ENCODE results near the gene CTSC.
A peak's percentile ranks its signal among the peaks of the same experiment; 100 is the strongest.

The CTSC gene

DNA sequence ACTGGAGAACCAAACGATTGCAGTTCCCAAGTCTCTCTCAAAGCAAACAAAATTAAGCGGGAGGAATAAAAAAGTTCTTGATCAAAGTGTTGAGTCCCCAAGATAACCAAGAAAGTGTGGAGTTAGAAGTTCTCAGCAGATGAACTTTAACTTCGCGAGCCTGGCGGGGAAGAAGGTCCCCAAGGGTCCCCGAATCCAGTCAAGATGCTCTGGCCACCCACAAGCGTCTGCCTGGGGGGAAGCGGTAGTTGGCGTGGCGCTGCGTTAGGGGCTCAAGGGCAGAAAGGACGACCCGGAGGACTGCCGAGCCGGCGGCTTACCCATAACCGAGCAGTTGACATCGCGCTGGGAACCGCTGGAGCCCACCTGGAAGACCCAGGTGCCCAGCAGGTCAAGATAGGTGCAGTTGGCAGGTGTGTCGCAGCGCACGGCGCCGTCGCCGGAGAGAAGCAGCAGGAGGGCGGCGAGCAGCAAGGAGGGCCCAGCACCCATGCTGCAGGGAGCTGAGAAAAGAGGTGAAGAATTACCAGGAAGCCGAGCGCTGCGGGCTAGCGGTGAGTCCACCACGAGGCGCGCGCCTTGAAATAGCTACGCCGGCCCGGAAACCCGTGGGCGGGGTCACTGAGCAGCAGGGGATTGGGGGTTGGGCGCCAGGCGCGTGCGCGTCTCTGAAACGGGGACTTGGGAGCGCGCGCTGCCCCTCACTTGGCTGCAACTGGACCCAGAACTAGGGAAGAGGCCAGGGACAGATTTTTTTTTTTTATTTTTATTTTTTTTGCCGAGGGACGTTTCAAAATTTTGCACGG lies at the start of gene CTSC:
CTSC (minus strand) TSS at position 556 of the 806 bp plus-strand sequence; CDS start at position 492, 64 bp downstream.
- peak; percentile 90 for DNase-seq (ENCODE audit: low spot score)

DNA sequence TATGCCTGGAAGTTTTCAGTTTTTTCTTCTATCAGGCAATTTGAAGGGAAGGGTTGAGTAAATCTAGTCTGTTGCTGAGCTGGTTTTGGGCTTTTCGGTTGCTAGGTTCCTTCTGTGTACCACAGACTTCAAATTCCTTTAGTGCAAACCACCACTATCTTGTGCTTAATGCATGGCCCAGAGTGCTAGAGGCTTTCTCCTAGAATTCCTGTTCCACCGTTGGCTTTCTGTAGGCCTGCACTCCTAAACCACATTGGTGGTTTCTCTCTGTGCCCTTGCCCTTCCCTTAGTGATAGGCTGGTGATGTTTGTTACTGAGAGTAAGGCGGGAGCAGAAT lies 47.1 kb upstream of the CTSC start:
- DNase-seq (ENCODE audit: low spot score), result no peak

DNA sequence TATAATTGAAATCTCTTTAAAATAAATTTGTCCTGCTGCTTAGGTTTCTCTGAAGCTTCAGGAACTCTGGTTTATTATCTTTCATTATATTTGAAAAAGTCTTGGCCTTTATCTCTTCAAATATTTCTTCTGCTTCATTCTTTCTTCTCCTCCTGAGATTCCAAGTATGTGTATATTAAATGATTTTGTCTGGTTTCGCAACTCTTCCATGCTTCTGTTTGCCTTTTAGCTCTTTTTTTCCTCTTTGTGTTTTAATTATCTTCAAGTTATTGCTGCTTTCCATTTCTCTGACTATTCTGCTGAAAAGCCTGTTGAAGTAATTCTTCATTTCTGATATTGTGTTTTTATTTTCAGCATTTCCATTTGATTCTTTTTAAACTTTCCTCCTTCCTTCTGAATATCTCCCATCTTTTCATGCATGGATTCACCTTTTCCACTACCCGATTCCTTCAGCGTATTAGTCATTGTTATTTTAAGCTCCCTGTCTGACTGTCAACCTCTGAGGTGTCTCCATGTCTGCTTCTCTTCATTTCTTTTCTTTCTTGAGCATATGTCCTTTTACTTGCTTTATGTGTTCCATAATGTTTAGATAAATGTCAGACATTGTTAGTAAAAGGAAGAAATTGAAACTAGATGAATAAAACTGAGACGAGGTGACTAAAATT lies 46.6 kb upstream of the CTSC start:
- DNase-seq (ENCODE audit: low spot score), result no peak

DNA sequence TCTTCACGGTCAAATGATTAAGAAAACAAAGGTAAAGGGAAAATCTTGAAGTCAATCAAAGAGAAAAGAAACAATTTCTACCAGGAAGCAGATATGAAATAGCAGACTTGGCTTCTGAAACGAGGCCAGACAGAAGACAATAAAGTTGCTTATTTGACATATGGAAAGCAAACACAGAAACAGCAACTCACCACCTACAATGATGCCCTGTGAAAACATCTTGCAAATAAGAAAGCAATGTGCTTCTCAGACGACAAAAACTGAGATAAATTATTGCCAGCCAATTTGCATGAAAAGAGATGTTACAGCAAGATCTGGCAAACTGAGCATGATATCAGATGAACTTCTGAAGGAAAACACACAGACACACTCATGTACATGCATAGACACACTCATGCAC lies 45.9 kb upstream of the CTSC start:
- DNase-seq (ENCODE audit: low spot score), result no peak

DNA sequence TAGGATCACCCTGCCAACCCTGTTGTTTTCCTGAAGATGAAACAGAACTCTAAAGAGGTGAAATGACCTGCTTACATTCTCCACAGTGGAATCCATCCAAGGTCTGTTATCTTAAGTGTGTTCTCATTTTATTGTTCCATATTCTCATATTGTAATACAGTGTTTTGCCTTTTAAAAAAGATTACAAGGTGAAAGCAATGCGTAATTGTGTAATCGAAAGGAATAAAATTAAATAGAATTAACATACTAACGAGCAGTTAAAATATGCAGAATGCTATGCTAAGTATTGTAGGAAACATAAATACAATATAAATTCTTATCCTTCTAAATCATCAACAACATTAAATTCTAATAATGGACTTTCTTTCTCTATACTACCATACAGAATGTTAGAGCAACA lies 41.6 kb upstream of the CTSC start:
- DNase-seq (ENCODE audit: low spot score), result no peak

DNA sequence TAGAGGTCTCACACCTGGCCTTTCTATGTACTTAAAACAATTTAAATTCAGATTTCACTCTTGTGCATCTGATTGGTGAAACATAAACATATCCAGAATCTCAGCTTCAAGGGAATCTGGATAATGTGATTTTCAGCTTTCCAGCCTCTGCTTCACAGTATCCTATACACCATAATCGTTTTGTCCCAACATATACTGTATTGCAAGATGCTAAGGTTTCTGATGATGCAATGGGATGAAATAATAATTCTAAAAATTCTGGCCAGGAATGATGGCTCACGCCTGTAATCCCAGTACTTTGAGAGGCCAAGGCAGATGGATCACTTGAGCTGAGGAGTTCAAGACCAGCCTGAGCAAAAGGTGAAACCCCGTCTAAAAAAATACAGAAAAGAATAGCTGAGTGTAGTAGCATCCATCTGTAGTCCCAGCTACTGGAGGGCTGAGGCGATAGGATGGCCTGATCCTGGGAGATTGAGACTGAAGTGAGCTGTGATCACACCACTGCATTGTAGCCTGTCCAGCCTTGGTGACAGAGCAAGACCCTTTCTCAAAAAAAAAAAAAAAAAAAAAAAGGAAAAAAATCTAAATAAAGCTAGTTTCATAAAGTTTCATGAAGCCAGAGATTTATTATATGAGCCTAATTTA lies 41.0 kb upstream of the CTSC start:
- DNase-seq (ENCODE audit: low spot score), result no peak

DNA sequence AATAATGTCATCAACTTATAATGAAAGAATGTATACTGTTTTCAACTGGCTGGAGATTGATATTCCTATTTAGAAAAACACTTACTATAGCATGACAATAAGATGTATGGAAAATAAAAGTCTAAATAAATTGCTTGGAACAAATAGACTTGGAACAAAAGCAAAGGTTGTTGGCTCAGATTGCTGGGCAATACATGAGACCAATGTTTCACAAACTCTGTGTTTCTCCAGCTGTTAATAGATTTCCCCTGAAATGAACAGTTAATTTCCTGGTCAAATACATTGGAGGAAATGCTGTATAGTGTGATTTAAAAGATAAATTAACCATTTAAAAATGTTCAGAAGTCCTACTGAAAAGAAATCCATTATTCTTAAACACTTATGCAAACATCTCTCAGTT lies 40.1 kb upstream of the CTSC start:
- no peak for DNase-seq (ENCODE audit: low spot score)

DNA sequence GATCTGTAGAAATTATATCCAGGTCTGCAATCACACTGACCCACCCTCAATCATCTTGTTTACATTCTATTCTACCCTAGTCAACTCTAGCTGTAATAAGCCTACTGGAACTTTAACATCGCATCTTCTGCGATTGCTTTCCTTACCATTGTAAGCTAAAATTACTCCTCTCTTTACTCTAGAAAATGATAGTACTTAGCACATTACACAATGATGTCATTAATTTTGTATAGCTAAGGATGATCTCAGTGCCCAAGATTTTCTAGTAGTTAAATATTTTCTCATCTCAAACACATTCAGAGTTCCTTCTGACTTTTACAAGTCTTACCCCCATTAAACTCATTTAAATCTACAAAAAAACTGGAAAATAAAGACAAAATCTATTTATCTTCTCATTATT lies 39.6 kb upstream of the CTSC start:
- no peak for DNase-seq (ENCODE audit: low spot score)

DNA sequence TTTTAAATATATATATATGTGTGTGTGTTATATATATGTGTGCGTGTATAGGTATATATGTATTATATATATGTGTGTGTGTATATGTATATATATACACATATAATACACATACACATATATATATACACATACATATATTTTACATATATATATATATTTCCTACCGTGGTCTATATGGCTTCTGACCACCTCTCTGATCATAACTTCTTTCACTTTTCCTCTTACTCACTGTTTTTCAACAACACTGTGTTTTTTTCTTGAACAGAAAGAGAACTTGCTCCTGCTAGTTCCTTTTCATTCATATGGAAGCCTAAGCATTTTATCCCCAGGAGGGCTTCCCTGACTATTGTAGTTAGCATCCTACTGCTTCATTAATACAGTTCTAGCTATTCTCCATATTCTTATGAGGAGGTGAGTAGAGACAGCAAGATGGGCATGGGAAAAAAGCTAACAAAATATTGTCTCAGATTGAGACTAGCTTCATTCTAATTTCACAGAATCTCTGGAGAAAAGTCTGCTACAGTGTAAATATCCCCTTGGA lies 38.5 kb upstream of the CTSC start:
- no peak for DNase-seq (ENCODE audit: low spot score)

DNA sequence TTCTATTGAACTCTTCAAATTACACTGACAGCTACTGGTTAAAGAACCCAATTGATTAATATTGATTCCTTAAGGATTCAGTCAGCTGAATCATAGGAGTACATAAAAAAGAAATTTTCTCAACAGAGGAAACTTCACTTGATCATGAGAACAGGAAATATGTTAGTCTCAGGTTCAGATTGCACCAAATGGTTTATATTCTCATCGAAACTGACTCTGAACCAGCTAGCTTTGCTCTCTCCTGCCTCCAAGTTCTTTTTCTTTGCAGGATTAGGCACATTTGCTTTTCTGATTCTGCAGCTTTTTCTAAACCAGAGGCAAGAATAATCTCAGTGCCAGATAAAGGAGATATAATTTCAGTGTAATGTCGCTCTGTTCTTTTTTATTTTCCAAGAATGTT lies 33.2 kb upstream of the CTSC start:
- no peak for DNase-seq (ENCODE audit: low spot score)

DNA sequence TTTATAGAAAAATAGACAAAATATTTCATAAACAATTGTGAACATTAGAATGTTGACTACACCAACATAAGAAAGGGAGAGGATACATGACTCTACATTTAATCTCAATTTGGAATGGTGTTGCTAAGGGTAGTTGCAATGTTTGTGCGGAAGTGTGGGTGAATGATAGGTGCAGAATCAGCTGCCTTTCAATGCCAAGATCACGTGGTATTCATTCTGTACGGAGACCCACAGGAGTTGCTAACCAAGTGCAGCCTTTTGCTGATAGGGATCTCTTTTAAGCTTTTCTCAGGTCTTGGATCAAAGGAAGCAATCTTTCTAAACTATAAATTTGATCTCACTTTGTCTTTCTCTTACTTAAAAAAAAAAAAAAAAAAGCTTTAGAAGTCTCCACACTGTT lies 29.8 kb upstream of the CTSC start:
- DNase-seq (ENCODE audit: low spot score), result no peak

DNA sequence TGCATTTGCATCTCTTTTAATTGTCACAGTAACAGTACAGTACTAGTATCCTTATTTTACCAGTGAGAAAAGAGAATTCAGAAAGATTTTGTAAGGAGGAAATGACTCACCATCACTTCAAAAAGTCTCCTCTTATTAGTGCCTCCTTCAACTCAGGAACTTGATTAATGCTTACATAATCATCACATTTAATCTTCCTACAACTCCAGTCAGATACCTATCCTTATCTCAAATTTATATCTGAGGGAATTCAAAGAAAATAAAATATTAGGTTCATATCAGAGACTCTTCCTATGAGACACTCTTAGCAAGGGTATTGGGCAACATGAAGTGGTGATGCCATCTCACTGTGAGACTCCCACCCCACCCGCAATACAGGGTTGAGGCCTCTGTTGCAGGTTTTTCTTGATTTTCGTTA lies 26.1 kb upstream of the CTSC start:
- DNase-seq (ENCODE audit: low spot score), result no peak

DNA sequence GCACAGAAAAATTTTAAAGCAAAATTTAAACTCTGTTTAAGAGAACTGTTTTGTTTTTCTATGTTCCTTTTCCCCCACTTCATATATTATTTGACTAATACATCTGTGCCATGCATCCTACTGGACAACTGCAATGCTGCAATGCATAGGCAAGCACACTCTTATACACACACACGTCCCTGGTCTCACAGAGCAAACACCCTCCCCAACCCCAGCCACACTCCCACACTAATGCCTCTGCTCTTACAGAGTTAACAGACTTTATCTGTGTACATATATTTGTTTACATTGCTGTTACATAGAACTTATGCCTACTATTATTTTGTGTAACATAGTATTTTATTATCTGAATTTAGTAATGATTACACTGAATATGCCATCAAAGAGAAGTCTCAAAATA lies 25.5 kb upstream of the CTSC start:
- no peak for DNase-seq (ENCODE audit: low spot score)

DNA sequence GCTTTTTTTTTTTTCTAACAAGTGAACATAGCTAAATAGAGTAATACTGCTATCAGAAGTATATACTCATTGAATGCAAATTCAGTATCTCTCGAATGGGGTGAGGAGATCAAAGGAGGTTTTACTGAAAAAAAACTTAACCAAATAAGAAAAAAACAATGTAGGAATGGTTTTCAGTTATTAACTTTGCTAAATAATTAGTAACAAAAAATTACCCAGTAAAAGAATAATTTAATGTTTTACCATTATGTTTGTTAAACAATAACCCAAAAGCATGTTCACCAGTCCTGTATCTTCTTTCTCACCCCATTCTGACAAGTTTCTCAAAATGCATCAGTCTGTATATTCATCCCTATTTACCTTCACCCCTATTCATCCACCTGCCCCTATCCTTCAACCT lies 22.6 kb upstream of the CTSC start:
- DNase-seq (ENCODE audit: low spot score), result no peak

DNA sequence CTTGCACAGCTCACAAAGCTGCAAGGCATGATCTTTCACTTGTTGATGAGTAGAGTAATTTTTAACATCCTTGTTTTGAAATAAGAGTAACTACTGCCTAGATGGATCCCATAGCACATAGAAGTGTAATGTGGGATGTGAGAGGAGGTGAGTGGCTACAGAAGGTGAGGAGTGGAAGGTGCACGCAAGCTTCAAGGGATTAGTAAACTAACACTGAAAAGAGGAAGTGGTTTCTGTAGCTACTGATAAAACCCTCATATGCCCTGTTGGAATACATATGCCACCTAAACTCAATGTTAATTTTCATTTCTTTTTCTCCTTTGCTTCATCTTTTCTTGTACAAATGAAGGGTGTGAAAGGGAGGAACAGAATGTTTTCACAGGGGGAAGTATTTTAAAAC lies 22.0 kb upstream of the CTSC start:
- no peak for DNase-seq (ENCODE audit: low spot score)

DNA sequence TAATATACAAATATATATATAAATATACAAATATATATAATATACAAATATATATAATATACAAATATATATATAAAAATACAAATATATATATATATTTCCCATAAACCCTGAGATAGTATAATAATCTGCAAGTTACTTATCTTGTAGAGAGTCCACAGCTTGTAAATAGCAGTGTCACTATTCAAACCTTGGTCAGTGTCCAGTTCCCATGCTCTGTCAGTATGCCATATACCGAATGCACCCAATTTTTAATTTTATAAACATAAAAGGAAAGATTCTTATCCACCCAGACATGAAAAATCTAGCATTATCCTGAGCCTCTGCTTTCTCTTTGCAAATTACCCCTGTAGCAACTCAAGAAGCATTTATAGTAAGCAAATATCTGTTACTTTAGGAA lies 21.6 kb upstream of the CTSC start:
- DNase-seq (ENCODE audit: low spot score), result no peak

DNA sequence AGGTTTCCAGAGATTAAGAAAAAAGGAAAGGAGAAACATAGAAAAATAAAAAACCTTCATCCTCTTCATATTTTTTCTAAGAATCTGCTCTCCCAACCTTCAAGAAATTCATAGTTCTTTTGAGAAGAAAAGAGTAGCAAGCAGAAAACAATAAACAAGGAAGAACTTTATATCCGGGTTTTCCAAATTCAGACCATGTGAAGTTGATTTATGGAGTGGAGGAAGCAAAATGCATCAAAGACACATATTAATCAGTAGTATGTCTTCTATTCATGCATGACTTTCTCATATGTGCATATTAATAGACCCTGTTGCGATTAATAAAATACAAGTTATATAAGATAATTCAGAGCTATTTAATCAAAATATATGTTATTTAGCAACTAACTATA lies 20.5 kb upstream of the CTSC start:
- no peak for DNase-seq (ENCODE audit: low spot score)

DNA sequence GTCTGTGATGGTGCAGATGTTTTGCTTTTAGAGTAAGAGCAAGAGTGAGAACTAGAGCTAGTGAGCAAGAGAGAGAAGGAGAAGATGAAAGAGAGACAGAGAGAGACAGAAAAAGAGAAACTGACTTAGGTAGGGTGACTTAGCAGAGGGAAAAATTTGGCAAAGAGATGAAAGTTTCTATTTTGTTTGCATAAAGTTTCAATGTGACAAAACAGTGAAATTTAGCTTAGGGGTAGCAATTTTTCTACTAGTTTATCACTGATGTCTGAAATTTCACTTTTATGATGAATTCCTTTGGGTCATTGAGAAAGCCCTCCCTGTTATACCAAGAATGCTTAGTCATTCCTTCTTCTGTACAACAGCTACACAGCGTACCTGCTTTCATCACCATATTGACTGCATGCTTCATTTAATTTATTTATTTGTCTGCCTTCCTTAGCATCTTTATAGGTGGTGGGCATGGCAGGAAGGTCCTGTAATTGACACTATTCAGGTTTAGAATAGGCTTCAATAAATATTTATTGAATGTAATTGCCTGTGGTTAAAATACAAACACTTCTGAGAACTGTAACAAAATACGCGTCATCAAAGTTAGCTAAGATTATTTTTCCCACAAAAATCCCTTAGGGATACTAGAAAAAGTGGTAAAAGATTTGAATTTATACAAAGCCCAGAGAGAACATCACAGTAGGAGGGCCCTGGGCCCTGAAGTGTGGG lies 19.9 kb upstream of the CTSC start:
- no peak for DNase-seq (ENCODE audit: low spot score)

DNA sequence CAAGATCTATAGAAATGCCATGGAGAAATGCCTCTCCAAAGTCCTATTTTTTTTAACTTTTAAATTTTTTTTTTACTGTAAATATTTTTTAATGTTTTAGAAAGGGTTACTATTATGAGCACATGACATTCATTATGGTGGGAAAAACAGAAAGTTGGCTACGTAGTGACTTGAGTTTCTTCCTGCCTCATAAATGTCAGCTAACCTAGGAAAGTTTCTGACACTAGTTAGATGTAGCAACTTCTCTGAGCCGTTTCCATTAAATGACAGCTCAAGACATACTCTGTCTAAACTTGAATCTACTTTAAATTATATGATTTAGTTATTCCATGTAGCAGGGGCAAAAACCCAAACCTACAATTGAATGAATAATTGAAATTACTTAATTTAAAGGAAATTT lies 18.4 kb upstream of the CTSC start:
- DNase-seq (ENCODE audit: low spot score), result no peak

DNA sequence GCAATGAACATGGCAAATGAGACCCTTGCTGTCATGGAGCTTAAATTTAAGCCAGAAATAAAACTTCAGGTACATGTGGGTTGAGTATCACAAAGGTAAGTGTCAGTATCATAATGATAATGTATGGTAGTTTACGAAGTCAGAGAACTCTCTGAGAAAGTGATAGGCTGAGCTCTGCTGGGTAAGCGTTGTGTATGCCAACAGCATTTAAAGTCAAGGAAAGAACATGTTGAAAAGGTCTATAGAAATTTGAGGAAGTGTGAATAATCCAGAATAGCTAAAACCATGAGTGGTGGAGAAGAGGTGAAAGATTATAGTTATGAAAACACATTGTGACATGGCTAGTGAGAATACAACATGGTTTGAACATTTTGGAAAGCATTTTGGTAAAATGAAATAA lies 17.4 kb upstream of the CTSC start:
- no peak for DNase-seq (ENCODE audit: low spot score)

DNA sequence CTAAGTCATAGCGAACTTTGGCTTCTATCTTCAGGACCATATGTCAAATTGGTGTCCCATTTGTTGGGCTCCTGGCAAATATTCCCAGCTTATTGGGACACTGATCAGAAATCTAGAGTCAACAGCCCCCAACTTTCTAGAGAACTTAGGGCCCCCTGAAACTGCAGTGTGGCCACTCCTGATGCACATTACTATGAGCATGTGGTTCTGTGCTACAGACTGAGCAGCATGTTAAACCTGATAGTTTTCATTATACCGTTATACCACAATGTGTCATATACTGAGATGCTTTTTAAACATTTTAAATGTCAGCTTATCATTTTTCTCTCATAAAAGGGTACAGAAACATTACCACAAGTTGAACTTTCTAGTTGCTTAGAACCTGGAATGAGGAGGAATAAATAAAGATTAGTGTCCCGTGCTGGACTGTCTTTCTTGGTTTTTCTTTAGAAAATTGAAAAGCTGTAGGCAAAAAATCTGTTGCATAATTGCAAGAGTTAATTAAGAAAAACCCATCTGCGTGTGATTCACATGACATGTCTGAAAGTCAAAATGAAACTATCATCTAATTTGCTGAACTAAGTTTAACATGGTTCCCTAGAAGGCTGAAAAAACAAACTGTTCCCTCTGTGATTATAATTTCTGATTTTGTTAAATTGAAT lies 16.4 kb upstream of the CTSC start:
- DNase-seq (ENCODE audit: low spot score), result no peak

DNA sequence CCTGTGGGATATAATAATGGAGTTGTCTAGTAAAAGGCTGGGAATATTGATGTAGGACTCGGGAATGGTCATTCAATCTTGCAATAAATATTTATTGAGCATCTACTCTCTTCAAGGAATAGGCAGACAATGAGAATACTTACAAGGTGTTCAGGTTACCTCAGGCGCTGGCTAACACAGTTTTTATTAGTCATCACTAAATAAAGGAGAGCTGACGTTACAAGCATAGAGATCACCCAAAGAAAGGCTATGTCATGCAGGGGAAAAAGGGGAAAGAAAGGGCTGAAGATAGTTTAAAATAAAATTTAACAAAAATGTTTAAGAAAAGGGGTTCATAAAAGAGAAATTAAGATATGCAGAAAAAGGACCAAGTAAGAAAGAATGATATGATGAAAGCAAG lies 15.8 kb upstream of the CTSC start:
- no peak for DNase-seq (ENCODE audit: low spot score)

Measured in D341Med (cell line).